OCI-LY7 (cell line): ENCODE results near the gene FBXO27. TPM values are rescaled to one million over a fixed set of nuclear protein-coding genes. Genes with fewer than 3 reads are reported as not detected.

Experiments
- BruUV-seq: library from RNA; stranded (reverse); fragments of 400-500 nt; replicated peaks from 2 replicates; lab custom pipeline; 2021; lab: Mats Ljungman, UMichigan
- CTCF ChIA-PET: fragments of 300-600 bp; sonication (Branson Sonifier 250); formaldehyde crosslinking; loops from one replicate; lab custom pipeline; 2022; ENCODE audit warnings: antibody characterized with exemption; ENCODE audit not compliant: unreplicated experiment; lab: Charles Lee
- POLR2A ChIA-PET: fragments of 300-600 bp; sonication (Branson Sonifier 250); formaldehyde crosslinking; loops from one replicate; lab custom pipeline; 2022; ENCODE audit warnings: antibody characterized with exemption; lab: Charles Lee
- DNase-seq: peaks from one replicate; pipeline ENCODE4 v3.0.0-alpha.2; 2015; ENCODE audit warnings: low spot score
- H2AFZ ChIP-seq: fragments of 200-600 bp; sonication (generic), shearing (Covaris generic); 2 replicates; pipeline ENCODE4 v1.6.1; 2014; ENCODE audit warnings: mild to moderate bottlenecking, antibody characterized with exemption, low read length, moderate library complexity
- H3K27ac ChIP-seq: fragments of 200-600 bp; sonication (generic); 2 replicates; pipeline ENCODE4 v1.5.1; 2014; ENCODE audit warnings: mixed run types, low read depth, mild to moderate bottlenecking, moderate library complexity, low read length, inconsistent platforms; ENCODE audit not compliant: poor library complexity, severe bottlenecking
- H3K36me3 ChIP-seq: fragments of 200-600 bp; sonication (generic); 2 replicates; pipeline ENCODE4 v1.6.1; 2014; ENCODE audit warnings: mild to moderate bottlenecking, antibody characterized with exemption, low read length, moderate library complexity, mixed read lengths; ENCODE audit not compliant: insufficient read depth
- H3K4me1 ChIP-seq: fragments of 200-600 bp; sonication (generic); 2 replicates; pipeline ENCODE4 v1.5.1; 2014; ENCODE audit warnings: mild to moderate bottlenecking, low read length; ENCODE audit not compliant: insufficient read depth, poor library complexity, severe bottlenecking
- H3K4me2 ChIP-seq: fragments of 200-600 bp; sonication (generic); 2 replicates; pipeline ENCODE4 v1.6.1; 2014; ENCODE audit warnings: mild to moderate bottlenecking, low read length
- H3K4me3 ChIP-seq: fragments of 200-600 bp; sonication (generic); 2 replicates; pipeline ENCODE4 v1.5.1; 2014; ENCODE audit warnings: mild to moderate bottlenecking, low read depth, low read length; ENCODE audit not compliant: poor library complexity, severe bottlenecking
- H3K79me2 ChIP-seq: fragments of 200-600 bp; sonication (generic); 2 replicates; pipeline ENCODE4 v1.6.1; 2016; ENCODE audit warnings: low read depth, mild to moderate bottlenecking, low read length, moderate library complexity, mixed read lengths; ENCODE audit not compliant: insufficient read depth
- H3K9me2 ChIP-seq: fragments of 200-600 bp; sonication (generic); 2 replicates; pipeline ENCODE4 v1.6.1; 2016; ENCODE audit warnings: mild to moderate bottlenecking, low read length, mixed read lengths; ENCODE audit not compliant: insufficient read depth
- H3K9me3 ChIP-seq: fragments of 200-600 bp; sonication (generic); 2 replicates; pipeline ENCODE4 v1.6.1; 2014; ENCODE audit warnings: mild to moderate bottlenecking, mixed run types, low read length, mixed read lengths
- H4K20me1 ChIP-seq: fragments of 200-600 bp; sonication (generic); 2 replicates; pipeline ENCODE4 v1.6.1; 2014; ENCODE audit warnings: mild to moderate bottlenecking, antibody characterized with exemption, low read length, moderate library complexity, mixed read lengths; ENCODE audit not compliant: insufficient read depth
- EZH2phosphoT487 ChIP-seq: fragments of 200-600 bp; sonication (generic); IDR thresholded peaks from 2 replicates; pipeline ENCODE4 v1.6.1; 2018; ENCODE audit warnings: low read depth, borderline replicate concordance, mild to moderate bottlenecking, mixed run types, antibody characterized with exemption, low read length, moderate library complexity, mixed read lengths
- intact Hi-C: fragments of 100-400 bp; cut with micrococcal nuclease; formaldehyde crosslinking; loops from one replicate; pipeline ENCODE4 v1.10.0; 2022; ENCODE audit not compliant: unreplicated experiment
- total RNA-seq, 2 experiments: library from RNA; depleted of rRNA in 1 of 2; stranded (reverse); fragments of >200 nt in 1 of 2; shearing (Covaris generic) in 1 of 2; gene quantifications; 2 replicates each; pipeline ENCODE4 v1.2.3, GENCODE V29; 2014 to 2022
- TF ChIP-seq, protein P1 (sequence below): fragments of 200-600 bp; sonication (generic); conservative IDR thresholded peaks from 2 replicates; pipeline ENCODE4 v1.5.1; 2014; ENCODE audit warnings: mild to moderate bottlenecking, antibody characterized with exemption, low read length, moderate library complexity, mixed read lengths

The FBXO27 gene
- total RNA-seq, 2 experiments from 2014 or later, result 1.0 to 10.5 TPM

DNA sequence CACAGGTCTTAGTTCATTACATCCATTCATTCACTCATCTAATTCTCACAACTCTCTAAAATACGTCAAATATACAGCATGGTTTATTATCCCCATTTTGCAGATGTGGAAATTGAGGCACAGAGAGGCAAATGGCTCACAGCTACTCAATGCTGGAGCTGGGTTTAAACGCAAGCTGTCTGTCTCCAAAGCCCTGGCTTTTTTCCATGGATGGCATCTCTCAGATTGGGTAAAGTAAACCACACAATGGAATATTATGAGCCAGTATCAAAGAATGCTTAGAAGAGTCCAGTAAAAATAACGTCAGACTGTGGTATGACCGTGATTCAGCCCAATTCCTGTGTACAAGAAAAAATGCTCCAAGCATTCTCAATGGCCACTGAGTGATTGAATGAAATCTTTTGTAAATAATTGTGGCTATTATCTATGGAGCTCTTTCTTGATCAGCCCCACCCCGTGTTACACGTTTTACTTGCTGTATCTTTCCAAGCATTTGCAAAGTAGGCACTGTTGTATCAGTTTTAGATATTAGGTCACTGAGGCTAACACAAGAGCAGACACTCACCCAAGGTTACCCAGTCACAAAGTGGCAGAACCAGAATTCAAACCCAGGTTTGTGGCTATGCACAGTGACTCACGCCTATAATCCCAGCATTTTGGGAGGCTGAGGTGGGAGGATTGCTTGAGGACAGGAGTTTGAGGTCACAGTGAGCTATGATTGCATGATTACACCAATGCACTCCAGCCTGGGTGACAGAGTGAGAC is 46.3 kb upstream of the FBXO27 start:
- POLR2A ChIA-PET, result interaction anchor here (0.6 kb wide), 1 partner anchor 129 kb away, joined by 4 read pairs; no protein-coding TSS in a partner anchor
- BruUV-seq, result no TSS peak
- intact Hi-C loops, result no loop called here

DNA sequence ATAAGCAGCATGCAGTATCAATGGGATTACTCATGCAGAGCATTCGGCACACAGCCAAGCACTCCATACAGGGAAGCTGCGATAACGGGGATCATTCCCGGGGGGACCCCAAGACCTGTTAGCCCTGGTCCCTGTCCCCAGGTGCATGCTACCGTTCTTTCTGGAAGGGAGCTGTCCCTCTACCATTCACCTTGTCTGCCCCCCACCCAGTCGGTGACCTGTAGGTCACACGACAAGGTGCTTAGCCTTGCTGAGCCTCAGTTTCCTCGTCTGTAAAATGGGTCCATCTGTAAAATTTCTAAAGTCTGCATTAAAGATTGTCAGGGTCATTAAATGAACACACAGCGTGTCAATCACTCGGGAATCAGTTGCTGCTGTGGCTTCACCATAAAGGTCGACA is 45.0 kb upstream of the FBXO27 start:
- Histone ChIP-seq H3K4me2 (no peak overlapping the region), H3K27ac (no peak overlapping the region), H3K4me1 (no peaks in the 10 kb centered on the region), H4K20me1 (no peaks in the 10 kb centered on the region), H2AFZ (no peak overlapping the region), H3K9me2 (no peaks in the 10 kb centered on the region), H3K36me3 (no peaks in the 10 kb centered on the region), H3K9me3 (no peaks in the 10 kb centered on the region), H3K4me3 (no peak overlapping the region), H3K79me2 (no peaks in the 10 kb centered on the region)
- intact Hi-C loops, result no loop called here
- no TSS peak for BruUV-seq
- CTCF ChIA-PET, result no interaction called here
- DNase-seq, result no peak
- TF ChIP-seq, protein P1, sequence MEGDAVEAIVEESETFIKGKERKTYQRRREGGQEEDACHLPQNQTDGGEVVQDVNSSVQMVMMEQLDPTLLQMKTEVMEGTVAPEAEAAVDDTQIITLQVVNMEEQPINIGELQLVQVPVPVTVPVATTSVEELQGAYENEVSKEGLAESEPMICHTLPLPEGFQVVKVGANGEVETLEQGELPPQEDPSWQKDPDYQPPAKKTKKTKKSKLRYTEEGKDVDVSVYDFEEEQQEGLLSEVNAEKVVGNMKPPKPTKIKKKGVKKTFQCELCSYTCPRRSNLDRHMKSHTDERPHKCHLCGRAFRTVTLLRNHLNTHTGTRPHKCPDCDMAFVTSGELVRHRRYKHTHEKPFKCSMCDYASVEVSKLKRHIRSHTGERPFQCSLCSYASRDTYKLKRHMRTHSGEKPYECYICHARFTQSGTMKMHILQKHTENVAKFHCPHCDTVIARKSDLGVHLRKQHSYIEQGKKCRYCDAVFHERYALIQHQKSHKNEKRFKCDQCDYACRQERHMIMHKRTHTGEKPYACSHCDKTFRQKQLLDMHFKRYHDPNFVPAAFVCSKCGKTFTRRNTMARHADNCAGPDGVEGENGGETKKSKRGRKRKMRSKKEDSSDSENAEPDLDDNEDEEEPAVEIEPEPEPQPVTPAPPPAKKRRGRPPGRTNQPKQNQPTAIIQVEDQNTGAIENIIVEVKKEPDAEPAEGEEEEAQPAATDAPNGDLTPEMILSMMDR, result no peak
- TF ChIP-seq EZH2phosphoT487, result no peak
- POLR2A ChIA-PET, result no interaction called here

More for the DNA sequence above, 46.3 kb upstream of the FBXO27 start:
- no peaks in the 10 kb centered on the region for H4K20me1 ChIP-seq
- H2AFZ ChIP-seq, result no peak overlapping the region
- no peaks in the 10 kb centered on the region for H3K9me3 ChIP-seq
- H3K4me2 ChIP-seq, result no peak overlapping the region
- H3K36me3 ChIP-seq, result no peaks in the 10 kb centered on the region
- H3K79me2 ChIP-seq, result no peaks in the 10 kb centered on the region
- CTCF ChIA-PET, result no interaction called here
- H3K9me2 ChIP-seq, result no peaks in the 10 kb centered on the region
- DNase-seq, result no peak
- TF ChIP-seq EZH2phosphoT487, result no peak
- TF ChIP-seq, protein P1, result no peak
- H3K4me1 ChIP-seq, result no peaks in the 10 kb centered on the region
- no peak overlapping the region for H3K4me3 ChIP-seq
- H3K27ac ChIP-seq, result no peak overlapping the region

DNA sequence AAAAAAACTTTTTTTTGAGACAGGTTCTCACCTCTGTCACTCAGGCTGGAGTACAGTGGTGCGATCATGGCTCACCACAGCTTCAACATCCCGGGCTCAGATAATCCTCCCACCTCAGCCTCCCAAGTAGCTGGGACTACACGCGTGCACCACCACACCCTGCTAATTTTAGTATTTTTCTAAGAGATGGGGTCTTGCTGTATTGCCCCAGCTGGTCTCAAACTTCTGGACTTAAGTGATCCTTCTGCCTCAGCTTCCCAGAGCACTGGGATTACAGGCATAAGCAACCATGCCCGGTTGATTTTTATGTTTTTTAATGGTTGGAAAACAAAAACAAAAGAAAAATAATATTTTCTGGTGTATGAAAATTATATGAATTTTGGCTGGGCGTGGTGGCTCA is 42.6 kb upstream of the FBXO27 start:
- no peak overlapping the region for H3K4me3 ChIP-seq
- no peaks in the 10 kb centered on the region for H4K20me1 ChIP-seq
- H3K9me2 ChIP-seq, result no peaks in the 10 kb centered on the region
- no peaks in the 10 kb centered on the region for H3K4me1 ChIP-seq
- H2AFZ ChIP-seq, result no peak overlapping the region
- no peaks in the 10 kb centered on the region for H3K79me2 ChIP-seq
- H3K9me3 ChIP-seq, result no peaks in the 10 kb centered on the region
- H3K4me2 ChIP-seq, result no peak overlapping the region
- intact Hi-C loops, result no loop called here
- no peak for DNase-seq
- ChIA-PET POLR2A (interaction anchor here (0.7 kb wide), 1 partner anchor 43 kb away, joined by 4 read pairs; no protein-coding TSS in a partner anchor), CTCF (no interaction called here)
- no peaks in the 10 kb centered on the region for H3K36me3 ChIP-seq
- TF ChIP-seq EZH2phosphoT487, result no peak
- TF ChIP-seq, protein P1, result no peak
- H3K27ac ChIP-seq, result no peak overlapping the region
- no TSS peak for BruUV-seq
